ENCODE data around the gene SOCS6. TPM values are rescaled to one million over a fixed set of nuclear protein-coding genes. Genes with fewer than 3 reads are reported as not detected.

SOCS6 gene
- total RNA-seq, 3 donors from 2014 or later = 17.9 to 32.9 (median 20.6) TPM

DNA sequence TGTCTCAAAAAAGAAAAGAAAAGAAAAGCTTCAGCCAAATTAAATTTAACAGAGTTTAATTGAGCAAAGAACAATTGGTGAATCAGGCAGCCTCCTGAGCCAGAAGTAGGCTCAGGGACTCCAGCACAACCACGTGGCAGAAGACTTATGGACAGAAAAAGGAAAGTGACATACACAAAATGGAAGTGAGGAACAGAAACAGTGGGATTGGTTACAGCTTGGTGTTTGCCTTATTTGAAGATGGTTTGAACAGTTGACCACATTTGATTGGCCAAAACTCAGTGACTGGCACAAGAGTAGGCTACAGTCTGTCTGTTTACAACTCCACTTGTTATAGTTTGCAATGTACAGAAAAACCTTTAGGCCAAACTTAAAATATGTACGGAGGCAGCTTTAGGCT, 83.1 kb downstream of the SOCS6 start:
- no peak overlapping the region for H3K27ac ChIP-seq
- intact Hi-C loops (cut with DNase I; ENCODE audit: low total_unique reads) = no loop called here
- DNase-seq (ENCODE audit: low spot score in 2 of 2) = no peak

GRCh38 chr18:70372450-70373041, 83.7 kb downstream of the SOCS6 start:
- H3K27ac ChIP-seq = peak overlapping the region in 1 of 2 donors; percentile 46
- H3K9me3 ChIP-seq = no peaks in the 10 kb centered on the region
- H3K36me3 ChIP-seq = no peaks in the 10 kb centered on the region
- no peak for DNase-seq (ENCODE audit: low spot score in 2 of 2)
- intact Hi-C loops (cut with DNase I; ENCODE audit: low total_unique reads) = no loop called here
- no peaks in the 10 kb centered on the region for H3K4me1 ChIP-seq
- TF ChIP-seq POLR2A (IDR thresholded peaks at IDR 0.05) = no peak
- no peak for TF ChIP-seq POLR2AphosphoS5 (IDR thresholded peaks at IDR 0.05)
- no peak for TF ChIP-seq CTCF (IDR thresholded peaks at IDR 0.05)
- no peak overlapping the region for H3K4me3 ChIP-seq
- H3K27me3 ChIP-seq = no peaks in the 10 kb centered on the region

More for the DNA sequence above, 83.1 kb downstream of the SOCS6 start:
- no peaks in the 10 kb centered on the region for H3K9me3 ChIP-seq
- no peaks in the 10 kb centered on the region for H3K27me3 ChIP-seq
- no peak overlapping the region for H3K4me3 ChIP-seq
- TF ChIP-seq POLR2AphosphoS5 (IDR thresholded peaks at IDR 0.05) (no peak), CTCF (IDR thresholded peaks at IDR 0.05) (no peak), POLR2A (IDR thresholded peaks at IDR 0.05) (no peak)
- H3K4me1 ChIP-seq = no peaks in the 10 kb centered on the region
- no peaks in the 10 kb centered on the region for H3K36me3 ChIP-seq

DNA sequence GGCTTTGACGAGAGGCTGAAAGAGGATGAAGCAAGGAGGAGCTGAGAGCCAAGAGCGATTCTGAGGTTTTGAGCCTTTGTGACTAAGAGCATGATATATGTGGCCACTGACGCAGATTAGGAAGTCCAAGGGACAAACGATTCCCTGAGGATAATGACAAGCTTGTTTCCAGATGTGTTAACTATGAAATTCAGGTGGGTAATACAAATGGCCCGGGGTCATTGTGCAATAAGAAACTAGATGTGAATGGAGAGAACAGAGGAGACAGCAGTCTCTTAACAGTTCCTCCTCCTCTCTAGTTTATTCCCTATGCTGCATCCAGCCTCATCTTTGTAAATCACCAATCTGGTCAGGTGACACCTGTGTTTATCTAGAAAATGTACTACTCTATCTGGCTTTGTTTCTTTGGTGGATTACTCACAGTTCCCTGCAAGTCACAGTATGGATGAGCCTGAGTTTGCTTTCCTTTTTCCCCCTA, 84.2 kb downstream of the SOCS6 start:
- TF ChIP-seq POLR2A (IDR thresholded peaks at IDR 0.05) (no peak), CTCF (IDR thresholded peaks at IDR 0.05) (no peak), POLR2AphosphoS5 (IDR thresholded peaks at IDR 0.05) (no peak)
- Histone ChIP-seq H3K9me3 (no peaks in the 10 kb centered on the region), H3K27me3 (no peaks in the 10 kb centered on the region), H3K4me1 (no peaks in the 10 kb centered on the region), H3K36me3 (no peaks in the 10 kb centered on the region), H3K4me3 (no peak overlapping the region), H3K27ac (peak overlapping the region; percentile 21 to 46)
- DNase-seq (ENCODE audit: low spot score in 2 of 2) = peak in 1 of 2 donors; percentile 42
- intact Hi-C loops (cut with DNase I; ENCODE audit: low total_unique reads) = no loop called here

- TF ChIP-seq POLR2AphosphoS5 (IDR thresholded peaks at IDR 0.05) = no peak
- TF ChIP-seq CTCF (IDR thresholded peaks at IDR 0.05) = no peak
- TF ChIP-seq POLR2A (IDR thresholded peaks at IDR 0.05) = no peak
- no peaks in the 10 kb centered on the region for H3K36me3 ChIP-seq
- H3K27me3 ChIP-seq = no peaks in the 10 kb centered on the region
- H3K4me1 ChIP-seq = no peaks in the 10 kb centered on the region
- H3K27ac ChIP-seq = no peak overlapping the region
- no peaks in the 10 kb centered on the region for H3K9me3 ChIP-seq
- no peak overlapping the region for H3K4me3 ChIP-seq
- intact Hi-C loops (cut with DNase I; ENCODE audit: low total_unique reads) = no loop called here
- DNase-seq (ENCODE audit: low spot score in 2 of 2) = no peak
Observed at GRCh38 chr18:70374154-70374553, 85.3 kb downstream of the SOCS6 start.

DNA sequence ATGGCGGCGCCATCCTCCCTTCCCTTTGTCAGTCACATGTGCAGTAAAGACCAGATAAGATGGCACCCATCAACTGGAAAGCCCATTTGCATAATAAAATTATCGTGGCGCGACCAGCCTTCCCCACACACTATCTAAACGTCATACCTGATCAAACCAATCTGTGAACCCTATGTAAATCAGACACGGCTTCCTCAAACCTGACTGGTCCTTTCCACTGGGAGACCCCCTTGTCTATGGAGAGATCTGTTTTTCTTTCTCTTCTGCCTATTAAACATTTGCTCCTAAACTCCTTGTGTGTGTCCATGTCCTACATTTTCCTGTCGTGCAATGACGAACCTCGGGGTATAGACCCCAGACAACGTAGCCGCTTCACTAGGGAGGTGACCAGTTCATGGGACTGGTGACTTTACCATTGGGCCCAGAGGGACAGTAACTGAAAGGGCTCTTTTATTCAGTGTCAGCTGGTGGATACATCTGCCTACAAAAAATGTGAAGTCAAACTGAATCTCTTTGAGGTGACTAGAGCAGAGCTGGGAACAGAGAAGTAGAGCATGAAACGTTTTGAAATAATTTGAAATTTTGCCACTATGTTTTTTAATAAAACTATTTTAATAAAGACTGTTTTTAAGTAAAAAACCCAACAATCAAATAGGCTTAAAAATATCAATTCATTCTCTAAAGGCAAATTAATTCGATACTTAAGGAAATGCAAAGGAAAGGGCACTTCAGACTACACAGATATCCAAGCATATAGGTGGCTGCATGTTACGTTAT, 87.5 kb downstream of the SOCS6 start:
- intact Hi-C loops (cut with DNase I; ENCODE audit: low total_unique reads) = no loop called here
- Histone ChIP-seq H3K4me3 (no peak overlapping the region), H3K27me3 (no peaks in the 10 kb centered on the region), H3K4me1 (no peaks in the 10 kb centered on the region), H3K36me3 (no peaks in the 10 kb centered on the region), H3K27ac (no peak overlapping the region), H3K9me3 (no peaks in the 10 kb centered on the region)
- no peak for DNase-seq (ENCODE audit: low spot score in 2 of 2)
- TF ChIP-seq POLR2A (IDR thresholded peaks at IDR 0.05) (no peak), CTCF (IDR thresholded peaks at IDR 0.05) (no peak), POLR2AphosphoS5 (IDR thresholded peaks at IDR 0.05) (no peak)

All from breast epithelium (tissue), 4 donors.